ENCODE data around the gene GPR15LG.

DNA sequence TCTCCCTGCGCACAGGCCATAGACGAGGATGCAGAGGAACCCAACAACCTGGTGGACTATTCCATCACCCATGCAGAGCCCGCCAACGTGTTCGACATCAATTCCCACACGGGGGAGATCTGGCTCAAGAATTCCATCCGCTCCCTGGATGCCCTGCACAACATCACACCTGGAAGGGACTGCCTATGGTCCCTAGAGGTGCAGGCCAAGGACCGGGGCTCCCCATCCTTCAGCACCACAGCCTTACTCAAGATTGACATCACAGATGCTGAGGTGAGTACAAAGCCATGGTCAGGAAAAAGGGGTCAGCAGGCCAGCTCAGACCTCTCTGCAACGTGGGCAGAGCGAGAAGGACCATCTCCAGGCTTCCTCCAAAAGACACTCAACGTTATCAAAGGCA lies 39.5 kb downstream of the GPR15LG start:
- TF ChIP-seq, protein P1, sequence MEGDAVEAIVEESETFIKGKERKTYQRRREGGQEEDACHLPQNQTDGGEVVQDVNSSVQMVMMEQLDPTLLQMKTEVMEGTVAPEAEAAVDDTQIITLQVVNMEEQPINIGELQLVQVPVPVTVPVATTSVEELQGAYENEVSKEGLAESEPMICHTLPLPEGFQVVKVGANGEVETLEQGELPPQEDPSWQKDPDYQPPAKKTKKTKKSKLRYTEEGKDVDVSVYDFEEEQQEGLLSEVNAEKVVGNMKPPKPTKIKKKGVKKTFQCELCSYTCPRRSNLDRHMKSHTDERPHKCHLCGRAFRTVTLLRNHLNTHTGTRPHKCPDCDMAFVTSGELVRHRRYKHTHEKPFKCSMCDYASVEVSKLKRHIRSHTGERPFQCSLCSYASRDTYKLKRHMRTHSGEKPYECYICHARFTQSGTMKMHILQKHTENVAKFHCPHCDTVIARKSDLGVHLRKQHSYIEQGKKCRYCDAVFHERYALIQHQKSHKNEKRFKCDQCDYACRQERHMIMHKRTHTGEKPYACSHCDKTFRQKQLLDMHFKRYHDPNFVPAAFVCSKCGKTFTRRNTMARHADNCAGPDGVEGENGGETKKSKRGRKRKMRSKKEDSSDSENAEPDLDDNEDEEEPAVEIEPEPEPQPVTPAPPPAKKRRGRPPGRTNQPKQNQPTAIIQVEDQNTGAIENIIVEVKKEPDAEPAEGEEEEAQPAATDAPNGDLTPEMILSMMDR (IDR thresholded peaks at IDR 0.05), result no peak
- TF ChIP-seq POLR2A (IDR thresholded peaks at IDR 0.05), result no peak
